NB4 (cell line): ENCODE data around the gene AKR1E2.

Experiments
- POLR2A ChIP-seq: IDR thresholded peaks from 2 replicates; pipeline ENCODE4 v1.6.1; 2011; ENCODE audit warnings: mild to moderate bottlenecking; ENCODE audit not compliant: insufficient read length; ENCODE audit errors: extremely low read depth
- TF ChIP-seq, protein P1 (sequence below): IDR thresholded peaks from one replicate; pipeline ENCODE4 v1.5.1; 2012; ENCODE audit warnings: low read depth, low read length
- TF ChIP-seq, protein P2 (sequence below): IDR thresholded peaks from 2 replicates; pipeline ENCODE4 v1.6.1; 2011; ENCODE audit warnings: low read depth, low read length

DNA sequence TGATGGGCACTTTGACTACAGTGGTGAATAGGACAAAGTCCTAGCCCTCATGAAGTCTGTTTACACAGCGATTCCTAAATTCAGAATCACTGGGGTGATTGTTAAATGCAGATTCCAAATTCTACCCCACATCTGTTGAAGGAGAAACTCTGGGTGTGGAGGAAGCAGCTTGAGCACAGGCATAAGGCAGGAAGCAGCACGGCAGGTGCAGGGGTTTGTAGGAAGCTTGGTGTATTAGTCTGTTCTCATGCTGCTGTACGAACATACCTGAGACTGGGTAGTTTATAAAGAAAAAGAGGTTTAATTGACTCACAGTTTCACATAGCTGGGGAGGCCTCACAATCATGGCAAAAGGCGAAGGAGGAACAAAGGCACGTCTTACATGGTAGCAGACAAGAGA is 5.1 kb downstream of the AKR1E2 start:
- TF ChIP-seq, protein P1, sequence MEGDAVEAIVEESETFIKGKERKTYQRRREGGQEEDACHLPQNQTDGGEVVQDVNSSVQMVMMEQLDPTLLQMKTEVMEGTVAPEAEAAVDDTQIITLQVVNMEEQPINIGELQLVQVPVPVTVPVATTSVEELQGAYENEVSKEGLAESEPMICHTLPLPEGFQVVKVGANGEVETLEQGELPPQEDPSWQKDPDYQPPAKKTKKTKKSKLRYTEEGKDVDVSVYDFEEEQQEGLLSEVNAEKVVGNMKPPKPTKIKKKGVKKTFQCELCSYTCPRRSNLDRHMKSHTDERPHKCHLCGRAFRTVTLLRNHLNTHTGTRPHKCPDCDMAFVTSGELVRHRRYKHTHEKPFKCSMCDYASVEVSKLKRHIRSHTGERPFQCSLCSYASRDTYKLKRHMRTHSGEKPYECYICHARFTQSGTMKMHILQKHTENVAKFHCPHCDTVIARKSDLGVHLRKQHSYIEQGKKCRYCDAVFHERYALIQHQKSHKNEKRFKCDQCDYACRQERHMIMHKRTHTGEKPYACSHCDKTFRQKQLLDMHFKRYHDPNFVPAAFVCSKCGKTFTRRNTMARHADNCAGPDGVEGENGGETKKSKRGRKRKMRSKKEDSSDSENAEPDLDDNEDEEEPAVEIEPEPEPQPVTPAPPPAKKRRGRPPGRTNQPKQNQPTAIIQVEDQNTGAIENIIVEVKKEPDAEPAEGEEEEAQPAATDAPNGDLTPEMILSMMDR = no peak
- no peak for TF ChIP-seq POLR2A
- TF ChIP-seq, protein P2, sequence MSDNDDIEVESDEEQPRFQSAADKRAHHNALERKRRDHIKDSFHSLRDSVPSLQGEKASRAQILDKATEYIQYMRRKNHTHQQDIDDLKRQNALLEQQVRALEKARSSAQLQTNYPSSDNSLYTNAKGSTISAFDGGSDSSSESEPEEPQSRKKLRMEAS = no peak
